NCI-H748 treated with DMSO at 0.1 percent for 48 hours (cell line): ENCODE measurements around the gene SMPD3.

Source experiments
- DNase-seq: peaks from one replicate; lab custom pipeline; 2025; lab: John Stamatoyannopoulos, UW

SMPD3 gene

GRCh38 chr16:68369168-68369567 is 79.1 kb downstream of the SMPD3 start:
- DNase-seq = no peak

- DNase-seq = no peak
Measured at GRCh38 chr16:68368301-68368888, 79.9 kb downstream of the SMPD3 start.

DNA sequence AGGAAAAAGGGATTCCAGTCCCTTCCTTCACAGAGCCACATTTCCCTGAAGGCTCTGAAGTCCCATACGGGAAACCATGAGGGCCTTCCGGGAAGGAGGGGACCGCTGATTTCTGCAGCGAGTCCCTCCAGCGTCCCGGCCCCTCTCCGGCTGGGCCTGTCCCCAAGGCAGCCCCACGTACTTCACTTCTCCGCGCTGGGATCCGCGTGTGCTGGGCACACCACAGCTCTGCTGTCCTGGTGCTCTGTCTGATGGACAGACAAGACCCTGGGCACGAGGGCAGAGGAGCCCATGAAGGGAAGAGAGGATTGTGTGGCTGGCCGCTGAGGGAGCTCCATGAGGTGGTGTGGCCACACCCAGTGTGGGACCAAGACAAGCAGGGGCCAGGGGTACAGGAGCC is 80.4 kb downstream of the SMPD3 start:
- no peak for DNase-seq

DNA sequence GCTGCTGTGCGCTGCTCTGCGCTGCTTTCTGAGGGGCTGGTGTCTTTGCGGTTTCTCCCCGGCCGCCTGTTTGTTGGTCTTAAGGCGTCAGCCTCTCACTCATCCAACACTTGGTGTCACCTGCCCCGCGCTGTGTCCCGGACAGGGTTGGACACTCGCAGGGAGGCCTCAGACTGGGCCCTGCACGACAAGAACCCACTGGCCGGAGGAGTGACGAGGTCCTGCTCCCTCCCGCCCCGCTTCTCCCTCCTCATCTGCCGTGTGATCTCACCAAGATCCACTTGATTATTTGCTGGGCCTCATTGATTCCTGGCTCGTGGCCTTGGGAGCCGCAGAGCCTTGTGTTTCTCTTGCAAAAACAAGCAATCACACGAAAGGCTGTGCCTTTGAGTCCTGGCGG is 80.9 kb downstream of the SMPD3 start:
- no peak for DNase-seq

- DNase-seq = peak; percentile 20
Measured at GRCh38 chr16:68367030-68367429, 81.3 kb downstream of the SMPD3 start.

DNA sequence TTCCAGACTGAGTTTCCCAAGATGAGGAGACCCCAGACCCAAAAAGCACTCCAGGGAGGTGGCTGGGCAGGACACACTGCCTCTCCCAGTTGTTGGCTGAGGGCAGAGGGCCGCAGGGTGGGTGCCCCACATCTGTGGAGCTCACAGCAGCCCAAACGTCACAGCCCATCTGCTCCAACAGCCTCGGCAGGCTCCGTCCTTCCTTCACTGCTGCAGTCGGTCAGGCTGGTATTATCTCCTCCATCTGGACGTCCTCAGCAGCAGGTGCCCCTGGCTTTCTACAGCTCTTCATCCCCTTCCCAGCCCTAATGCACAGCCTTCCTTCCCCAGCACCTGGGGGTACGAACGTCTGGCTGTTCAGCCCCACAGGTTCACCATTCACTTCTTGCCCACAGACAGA is 82.2 kb downstream of the SMPD3 start:
- no peak for DNase-seq

- DNase-seq = no peak
Measured at GRCh38 chr16:68365167-68365817, 83.0 kb downstream of the SMPD3 start.

DNA sequence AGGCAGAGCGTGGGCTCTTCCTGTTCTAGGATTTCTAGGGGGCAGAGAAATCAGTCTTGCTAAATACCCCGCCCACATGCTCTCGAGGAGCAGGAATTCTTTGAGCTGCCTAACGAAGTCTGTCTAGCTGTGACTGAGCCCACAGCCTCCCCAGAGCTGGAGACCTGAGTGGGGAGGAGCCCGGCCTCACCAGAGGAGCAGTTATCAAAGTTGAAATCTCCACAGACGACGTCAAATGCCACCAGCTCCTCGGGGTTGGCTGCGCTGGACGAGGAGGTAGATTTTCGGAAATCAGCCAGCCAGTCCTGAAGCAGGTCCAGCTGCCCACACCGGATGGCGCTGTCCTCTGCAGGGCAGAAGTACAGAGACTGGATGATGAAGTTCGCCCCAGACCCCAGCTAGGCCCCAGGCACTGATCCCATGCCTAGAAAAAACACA is 83.7 kb downstream of the SMPD3 start:
- DNase-seq = no peak

GRCh38 chr16:68363658-68364521 is 84.4 kb downstream of the SMPD3 start:
- DNase-seq = no peak

DNA sequence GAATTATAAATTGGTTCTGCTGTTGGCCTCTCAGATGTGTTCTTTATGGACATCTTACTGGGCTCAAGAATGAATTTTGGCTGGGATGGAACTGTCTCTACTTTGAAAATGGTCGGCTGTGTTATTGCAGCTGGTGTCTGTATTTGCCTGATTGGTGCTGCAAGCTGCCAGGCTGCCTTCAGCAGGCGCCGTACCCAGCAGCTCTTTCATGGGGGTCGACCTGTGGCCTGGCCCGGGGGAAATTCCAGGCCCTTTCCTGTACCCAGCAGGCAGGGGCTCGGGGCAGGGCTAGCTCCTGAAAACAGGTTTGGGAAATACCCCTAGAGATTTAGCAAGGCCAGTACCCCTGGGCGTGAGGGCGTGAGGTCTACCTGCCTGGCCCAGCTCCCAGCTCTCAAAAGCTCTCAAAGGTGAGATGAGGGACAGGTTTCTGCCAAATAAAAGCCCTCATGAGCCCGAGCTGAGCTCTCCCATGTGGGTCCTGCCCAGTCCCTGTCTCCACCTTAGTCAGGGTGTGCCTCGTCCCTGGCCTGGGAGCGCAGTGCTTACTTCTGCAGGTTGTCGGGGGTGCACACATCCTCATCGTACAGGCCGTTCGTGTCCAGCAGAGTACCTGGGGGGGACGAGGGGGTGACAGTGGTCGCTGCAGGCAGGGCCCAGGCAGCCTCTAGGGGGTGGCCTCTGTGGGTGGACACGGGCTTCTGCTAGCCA is 85.2 kb downstream of the SMPD3 start:
- no peak for DNase-seq

DNA sequence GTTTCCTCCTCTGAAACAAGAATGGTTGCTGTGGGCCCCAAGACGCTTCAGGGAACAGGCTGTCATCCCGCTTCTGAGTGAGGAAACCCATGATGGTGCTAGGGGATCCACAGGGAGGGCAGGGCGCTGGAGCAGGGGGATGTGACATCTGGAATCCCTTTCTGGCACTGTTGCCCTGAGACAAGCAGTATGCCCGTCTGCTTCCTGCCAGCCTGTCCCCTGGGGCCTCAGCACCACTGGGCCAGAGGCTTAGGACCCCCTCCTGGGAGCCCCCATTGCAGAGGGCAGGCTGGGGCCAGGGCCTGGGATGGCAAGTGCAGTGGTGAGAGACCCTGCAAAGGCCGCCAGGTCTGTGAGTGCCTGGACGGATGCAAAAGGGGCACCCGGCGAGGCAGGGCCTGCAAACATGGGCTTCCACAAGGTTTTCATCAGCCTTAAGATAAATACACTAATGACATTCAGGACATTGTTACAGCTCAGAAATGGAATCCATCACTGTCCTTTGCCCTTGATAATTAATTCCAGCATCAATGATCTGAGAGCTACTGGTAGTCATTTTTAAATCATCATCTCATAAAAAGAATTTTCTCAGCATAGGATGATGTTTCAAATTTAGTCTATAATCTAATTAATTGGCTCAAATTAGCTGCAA is 85.9 kb downstream of the SMPD3 start:
- no peak for DNase-seq

DNA sequence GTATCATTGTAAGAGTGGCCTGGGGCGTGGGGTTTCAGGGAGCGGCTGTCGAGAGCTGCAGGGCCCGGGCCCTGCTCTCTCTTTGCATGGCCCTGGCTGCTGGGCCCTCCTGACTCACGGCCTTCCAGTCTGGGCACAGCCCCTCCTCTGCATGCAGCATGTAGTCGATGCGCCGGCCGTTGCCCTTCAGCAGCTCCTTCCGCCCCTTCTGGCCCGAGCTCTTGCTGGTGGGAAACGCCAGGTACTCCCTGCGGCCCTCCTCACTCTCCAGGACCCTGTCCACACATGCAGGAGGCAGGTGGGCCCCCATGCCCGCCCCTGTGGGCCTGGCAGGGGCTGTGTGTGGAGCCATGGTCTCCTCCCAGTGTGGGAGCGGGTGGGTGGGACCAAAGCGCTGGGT is 86.8 kb downstream of the SMPD3 start:
- no peak for DNase-seq

DNA sequence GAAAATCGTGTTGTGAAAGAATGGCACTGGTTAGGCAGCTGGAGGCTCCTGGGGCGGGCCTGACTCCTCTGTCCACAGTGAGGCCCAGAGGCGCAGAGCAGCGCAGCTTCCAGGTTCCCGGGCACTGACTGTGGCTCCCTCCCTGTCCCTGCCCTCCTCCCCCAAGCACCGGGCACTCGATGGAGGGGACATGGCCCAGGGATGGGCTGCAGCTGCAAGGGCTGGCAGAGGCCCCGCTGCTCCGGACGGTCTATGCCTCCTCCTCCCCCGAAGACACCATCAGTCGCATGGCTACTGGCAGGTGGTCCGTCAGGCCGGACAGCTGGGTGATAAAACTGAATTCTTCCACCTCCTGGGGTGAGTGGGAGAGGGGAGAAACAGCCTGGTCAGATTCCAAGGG is 87.4 kb downstream of the SMPD3 start:
- no peak for DNase-seq

DNA sequence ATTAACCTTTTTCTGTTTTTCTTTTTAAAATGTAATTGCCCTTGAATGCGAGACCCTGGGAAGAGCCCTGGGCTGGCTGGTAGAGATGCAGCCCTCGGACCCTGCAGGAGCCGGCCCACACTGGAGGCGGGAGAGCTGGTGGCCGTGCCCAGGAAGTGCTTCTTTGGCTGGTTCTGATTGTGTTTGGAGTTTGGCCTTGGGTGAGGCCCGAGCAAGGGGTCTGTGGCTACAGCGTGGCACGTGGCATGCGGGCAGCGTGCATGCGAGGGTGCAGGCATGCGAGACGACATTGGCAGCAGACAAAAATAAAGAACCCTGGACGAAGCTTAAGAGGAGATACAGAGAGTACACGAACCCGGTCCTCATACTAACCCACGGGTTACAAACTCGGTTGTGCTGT is 87.8 kb downstream of the SMPD3 start:
- no peak for DNase-seq

GRCh38 chr16:68359398-68360191 is 88.7 kb downstream of the SMPD3 start:
- DNase-seq = no peak

- DNase-seq = no peak
Measured at GRCh38 chr16:68358951-68359350, 89.4 kb downstream of the SMPD3 start.

DNA sequence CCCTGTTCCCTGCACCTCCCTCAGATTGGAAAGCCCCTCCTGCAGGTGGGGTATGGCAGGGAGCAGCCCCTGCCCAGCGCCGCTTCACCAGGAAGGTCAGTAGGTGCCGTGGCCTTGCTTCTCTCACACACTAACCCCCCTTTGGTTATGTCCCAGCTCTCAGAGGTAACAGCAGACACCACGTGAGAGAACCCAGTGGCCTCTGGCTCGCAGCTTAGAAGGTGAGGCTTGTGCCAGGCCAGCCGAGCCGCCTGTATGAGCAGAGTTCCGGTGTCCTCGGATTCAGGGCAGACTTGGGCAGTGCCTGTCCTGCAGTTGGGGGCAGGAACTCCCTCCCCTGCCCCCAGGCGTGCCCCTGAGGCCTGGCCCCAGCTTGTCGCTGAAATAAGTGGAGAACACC is 90.4 kb downstream of the SMPD3 start:
- no peak for DNase-seq

- no peak for DNase-seq
Measured at GRCh38 chr16:68357521-68357922, 90.8 kb downstream of the SMPD3 start.

DNA sequence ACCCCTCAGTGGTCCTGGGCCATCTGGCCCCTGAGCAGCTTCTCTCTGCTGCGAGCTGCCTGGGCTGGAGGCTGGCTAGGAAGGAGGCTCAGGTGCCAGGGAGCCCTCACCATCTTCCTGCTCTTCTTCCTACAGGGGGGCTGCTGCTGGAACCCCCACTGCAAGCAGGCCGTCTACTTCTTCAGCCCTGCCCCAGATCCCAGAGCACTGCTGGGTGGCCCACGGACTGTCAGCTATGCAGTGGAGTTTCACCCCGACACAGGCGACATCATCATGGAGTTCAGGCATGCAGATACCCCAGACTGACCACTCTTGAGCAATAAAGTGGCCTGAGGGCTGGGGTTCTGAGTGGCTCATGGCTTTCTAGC is 91.4 kb downstream of the SMPD3 start:
- no peak for DNase-seq

DNA sequence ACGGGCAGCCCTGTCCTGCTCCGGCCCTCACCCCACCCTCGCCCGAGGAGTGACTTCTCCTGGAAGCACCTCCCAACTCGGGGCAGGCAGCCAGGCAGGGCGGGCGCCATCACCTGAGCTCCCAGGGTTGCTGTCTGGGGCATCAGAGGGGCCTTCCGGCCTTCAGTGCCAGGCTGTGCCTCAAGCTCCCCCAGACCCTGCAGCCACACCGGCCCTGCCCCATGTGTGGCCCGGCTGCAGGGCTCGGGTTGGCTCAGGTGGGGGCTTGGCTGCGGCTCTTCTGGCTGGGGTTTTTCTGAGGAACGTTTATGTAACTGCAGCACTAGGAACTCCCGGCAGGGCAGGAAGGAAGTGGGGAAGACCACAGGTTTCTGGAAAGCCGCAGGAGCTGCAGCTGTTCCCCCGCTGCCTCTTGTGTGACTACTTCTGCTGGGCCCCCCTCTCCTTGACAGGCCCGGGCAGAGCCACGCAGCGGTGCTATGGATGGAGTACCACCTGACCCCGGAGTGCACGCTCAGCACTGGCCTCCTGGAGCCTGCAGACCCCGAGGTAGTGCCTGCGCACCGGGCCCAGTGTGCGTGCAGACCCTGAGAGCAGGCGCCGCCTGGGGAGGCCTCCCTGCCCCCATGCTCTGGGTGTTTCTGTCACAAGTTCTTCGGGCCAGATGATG is 91.9 kb downstream of the SMPD3 start:
- no peak for DNase-seq
